K562 treated with DMSO at 1 percent for 12 hours (cell line): ENCODE results near the gene POLR2J2. TPM values are rescaled to one million over a fixed set of nuclear protein-coding genes. Genes with fewer than 3 reads are reported as not detected.

Experiments
- total RNA-seq: library from RNA; unstranded; fragments of 300-600 nt; gene quantifications from 2 replicates; pipeline ENCODE4 v1.2.3, GENCODE V29; 2022; ENCODE audit not compliant: insufficient read depth

The POLR2J2 gene
- 0.41 and 3.0 TPM in 2 replicates for total RNA-seq

DNA sequence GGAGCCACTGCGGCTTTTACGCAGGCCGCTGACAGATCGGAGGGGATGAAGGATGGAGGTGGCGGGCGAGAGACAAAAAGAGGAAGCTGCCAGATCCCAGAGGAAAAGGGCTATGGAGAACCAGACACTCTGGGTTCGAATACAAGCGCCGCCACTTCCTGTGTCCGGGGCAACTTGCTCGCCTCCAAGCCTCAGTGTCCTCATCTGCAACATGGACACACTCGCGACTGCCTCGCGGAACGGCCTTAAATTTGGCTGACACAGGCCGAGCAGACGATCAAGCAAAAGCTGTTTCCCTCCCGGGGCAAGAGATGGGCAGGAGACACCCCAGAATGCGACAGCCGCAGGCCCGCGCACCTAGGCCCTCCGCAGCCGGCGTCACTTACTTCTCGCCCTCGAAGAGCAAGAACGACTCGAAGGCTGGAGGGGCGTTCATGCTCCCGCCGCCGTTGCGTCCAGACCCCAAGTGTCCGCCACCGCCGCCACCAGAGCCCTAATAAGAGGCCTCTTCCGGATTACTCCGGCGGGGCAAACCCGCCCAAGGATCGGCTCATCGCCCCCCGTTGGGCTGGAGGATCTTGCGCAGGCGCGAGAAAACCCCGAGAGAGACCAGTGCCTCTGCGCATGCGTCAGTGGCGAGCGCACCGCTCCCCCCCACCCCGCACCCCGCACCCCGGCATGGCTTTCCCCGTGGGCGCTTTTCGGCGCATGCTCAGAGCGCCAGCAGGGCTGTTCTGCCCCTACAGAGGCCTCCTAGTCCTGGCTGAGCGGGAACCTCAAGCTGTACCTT is at the start of gene POLR2J2:
TSS of gene POLR2J2 (minus strand) at position 498 of the 790 bp plus-strand sequence. CDS start at position 436, 62 bp downstream.

DNA sequence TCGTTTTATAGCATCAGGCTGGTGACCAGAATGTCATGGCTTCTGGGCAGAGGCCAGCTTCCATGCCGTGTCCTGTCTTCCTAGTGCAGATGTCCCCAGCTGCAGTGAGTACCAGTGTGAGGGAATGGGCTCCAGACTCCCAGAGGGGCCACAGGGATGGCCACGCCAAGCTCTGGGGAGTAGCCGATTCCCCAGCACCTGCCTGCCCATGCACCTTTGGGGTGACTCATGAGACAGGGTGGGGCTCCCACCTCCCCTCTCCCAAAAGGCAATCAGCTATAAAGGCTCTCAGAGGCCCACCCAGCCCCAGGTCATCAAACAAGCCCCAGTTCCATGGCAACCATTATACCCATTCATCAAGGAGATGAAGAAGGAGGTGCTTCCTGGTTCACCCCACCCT is 21.5 kb downstream of the POLR2J2 start, which contains the start of gene SPDYE2B:
TSS of gene SPDYE2B (plus strand) at position 396 of the 400 bp plus-strand sequence. CDS start 2,030 bp downstream, outside the sequence.

DNA sequence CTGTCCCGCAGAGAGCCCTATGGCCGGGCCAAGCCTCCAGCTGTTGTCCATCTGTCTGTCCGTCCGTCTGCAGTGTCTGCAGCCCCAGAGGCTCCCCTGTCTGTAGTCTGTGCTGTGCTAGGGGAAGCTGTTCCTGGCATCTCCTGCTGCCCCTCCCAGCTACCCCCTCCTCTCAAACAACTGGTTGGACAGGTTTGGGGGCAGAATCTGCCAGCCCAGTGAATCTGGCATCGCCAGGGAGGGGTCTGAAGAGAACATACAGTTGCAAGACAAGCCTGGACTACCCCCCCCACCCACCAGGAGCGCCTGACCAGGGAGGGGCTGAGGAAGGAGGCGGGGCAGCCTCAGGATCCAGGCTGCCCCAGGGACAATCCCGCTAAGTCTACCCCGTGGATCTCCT is 28.8 kb downstream of the POLR2J2 start, which contains the start of gene UPK3BL1:
TSS of gene UPK3BL1 (minus strand) at position 101 of the 400 bp plus-strand sequence. CDS start at position 51, 50 bp downstream.

DNA sequence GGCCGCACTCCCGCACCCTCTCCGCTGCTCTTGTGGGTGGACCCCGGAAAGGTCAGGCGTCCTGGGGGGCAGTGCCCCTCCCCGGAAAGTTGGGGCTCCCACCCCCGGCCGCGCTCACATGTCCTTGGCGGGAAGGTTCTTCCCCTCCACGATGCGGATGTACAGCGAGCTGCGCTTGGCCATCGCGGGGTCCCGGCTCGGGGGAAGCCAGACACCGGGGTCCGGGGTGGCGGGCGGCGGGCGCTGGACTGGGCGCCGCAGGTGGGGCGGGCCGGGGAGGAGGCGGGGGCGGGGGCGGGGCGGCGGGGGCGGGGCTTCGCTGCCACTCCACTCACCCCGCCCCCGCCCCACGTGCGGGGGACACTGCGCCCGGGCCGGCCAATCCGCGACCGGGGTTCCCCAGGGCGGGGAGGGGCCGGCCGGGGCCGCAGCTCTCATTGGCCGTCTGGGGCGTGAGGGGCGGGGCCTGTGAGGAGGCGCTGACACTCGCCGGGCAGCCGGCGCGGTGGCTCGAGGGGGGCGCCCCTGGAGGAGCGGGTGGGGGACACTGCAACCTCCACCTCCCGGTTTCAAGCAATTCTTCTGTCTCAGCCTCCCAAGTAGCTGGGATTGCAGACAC is 54.8 kb downstream of the POLR2J2 start, which contains the start of gene RASA4:
TSS of gene RASA4 (minus strand) at position 250 of the 619 bp plus-strand sequence. CDS start at position 183, 67 bp downstream.

Other genes with a start within 250 kb of the POLR2J2 start
- gene ORAI2, start 238.1 kb downstream of the POLR2J2 start, total RNA-seq, result 21.4 and 44.1 TPM in 2 replicates
- 14.9 and 18.8 TPM in 2 replicates for gene ALKBH4, start 206.8 kb downstream of the POLR2J2 start, total RNA-seq
- gene LRWD1, start 206.7 kb downstream of the POLR2J2 start, total RNA-seq, result 48.9 and 63.0 TPM in 2 replicates
- gene POLR2J, start 192.7 kb downstream of the POLR2J2 start, total RNA-seq, result 147 and 169 TPM in 2 replicates
- gene RASA4B, start 153.9 kb downstream of the POLR2J2 start, total RNA-seq, result 7.7 and 8.2 TPM in 2 replicates
- 3.1 and 11.3 TPM in 2 replicates for gene UPK3BL2, start 128.0 kb downstream of the POLR2J2 start, total RNA-seq
- gene SPDYE2, start 120.4 kb downstream of the POLR2J2 start, total RNA-seq, result not detected in 2 replicates
- gene POLR2J3, start 99.1 kb downstream of the POLR2J2 start, total RNA-seq, result 5.3 and 47.9 TPM in 2 replicates
- 10.6 and 14.6 TPM in 2 replicates for gene RASA4, start 54.9 kb downstream of the POLR2J2 start, total RNA-seq
- gene UPK3BL1, start 28.9 kb downstream of the POLR2J2 start, total RNA-seq, result 35.4 and 40.3 TPM in 2 replicates
- gene SPDYE2B, start 21.3 kb downstream of the POLR2J2 start, total RNA-seq, result not detected in 2 replicates
- gene FAM185A, start 77.3 kb upstream of the POLR2J2 start, total RNA-seq, result 9.4 and 11.6 TPM in 2 replicates
- not detected in 2 replicates for gene LRRC17, start 241.3 kb upstream of the POLR2J2 start, total RNA-seq